Posterior cingulate gyrus (tissue), 11 donors: Measurements from ENCODE around the gene LTC4S.
A peak's percentile ranks its signal among the peaks of the same experiment; 100 is the strongest.
"Not testable (repeated sequence)": the region's sequence is repeated elsewhere in the genome, so short reads cannot be mapped to it uniquely, and the experiment has no call there.

ENCODE experiments used
- DNase-seq, 10 donors: peaks; one replicate each; pipeline versions ENCODE4 v3.0.0 to v3.0.0-alpha.2; 2020 to 2021; ENCODE audit warnings: mixed read lengths in 3 of 10
- intact Hi-C: fragments of 100-400 bp; cut with DNase I; formaldehyde crosslinking; loops from one replicate; pipeline ENCODE4 v1.15.1; 2023

LTC4S gene, protein sequence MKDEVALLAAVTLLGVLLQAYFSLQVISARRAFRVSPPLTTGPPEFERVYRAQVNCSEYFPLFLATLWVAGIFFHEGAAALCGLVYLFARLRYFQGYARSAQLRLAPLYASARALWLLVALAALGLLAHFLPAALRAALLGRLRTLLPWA

DNA sequence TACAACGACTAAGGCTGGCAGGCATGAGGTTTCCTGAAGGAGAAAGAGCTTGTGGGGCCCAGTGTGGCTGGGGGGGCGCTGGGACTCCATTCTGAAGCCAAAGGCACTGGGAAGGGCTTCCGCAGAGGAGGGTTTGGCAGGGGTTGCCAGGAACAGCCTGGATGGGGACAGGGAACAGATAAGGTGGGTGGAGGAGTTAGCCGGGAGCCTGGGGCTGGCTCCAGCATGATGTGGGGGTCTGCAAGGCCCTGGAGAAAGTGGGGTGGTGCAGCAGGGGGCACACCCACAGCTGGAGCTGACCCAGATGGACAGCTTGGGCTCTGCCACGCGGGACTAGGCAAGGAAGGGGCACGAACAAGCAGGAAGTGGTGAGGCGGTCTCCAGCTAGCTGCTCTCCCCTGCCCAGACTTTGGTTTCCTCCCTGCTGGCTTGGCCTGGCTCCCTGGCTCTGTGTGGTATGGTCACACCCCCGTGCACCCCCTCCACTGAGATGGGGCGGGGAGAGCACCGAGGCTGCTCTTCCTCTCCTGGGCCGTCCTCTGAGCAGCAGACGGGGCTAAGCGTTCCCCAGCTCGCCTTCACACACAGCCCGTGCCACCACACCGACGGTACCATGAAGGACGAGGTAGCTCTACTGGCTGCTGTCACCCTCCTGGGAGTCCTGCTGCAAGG lies at the start of gene LTC4S:
TSS of gene LTC4S (plus strand) at position 519 of the 672 bp plus-strand sequence. CDS start at position 614, 95 bp downstream.
- intact Hi-C loops = no loop called here
- DNase-seq = peak in 6 of 10 donors; percentile 48 to 86 (median 56)

DNA sequence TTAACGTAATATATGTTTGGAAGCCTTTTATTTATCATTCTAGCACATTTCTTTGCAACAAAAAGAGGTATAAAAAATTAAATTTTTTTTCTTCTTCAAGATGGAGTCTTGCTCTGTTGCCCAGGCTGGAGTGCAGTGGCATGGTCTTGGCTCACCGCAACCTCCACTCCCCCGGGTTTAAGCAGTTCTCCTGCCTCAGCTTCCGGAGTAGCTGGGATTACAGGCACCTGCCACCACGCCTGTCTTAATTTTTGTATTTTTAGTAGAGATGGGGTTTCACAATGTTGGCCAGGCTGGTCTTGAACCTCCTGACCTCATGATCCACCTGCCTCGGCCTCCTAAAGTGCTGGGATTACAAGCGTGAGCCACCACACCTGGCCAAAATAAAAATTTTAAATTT lies 49.7 kb upstream of the LTC4S start:
- intact Hi-C loops, DNase-seq: not testable (repeated sequence)

DNA sequence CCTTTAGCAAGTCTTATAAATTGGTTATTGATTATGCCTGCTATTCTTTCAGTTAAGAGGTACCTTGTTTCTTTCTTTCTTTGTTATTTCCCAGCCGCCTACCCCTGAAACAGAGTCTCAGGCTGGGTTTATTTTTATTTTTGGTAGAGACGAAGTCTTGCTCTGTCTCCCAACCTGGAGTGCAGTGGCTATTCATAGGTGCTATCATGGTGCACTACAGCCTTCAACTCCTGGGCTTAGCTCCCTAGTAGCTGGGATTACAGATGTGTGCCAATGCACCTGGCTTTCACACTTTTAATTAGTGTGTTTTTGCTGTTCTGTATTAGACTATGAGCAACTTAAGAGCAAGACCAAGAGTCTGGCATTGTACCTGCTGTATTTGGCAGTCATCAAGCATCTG lies 46.9 kb upstream of the LTC4S start:
- intact Hi-C loops = no loop called here
- no peak for DNase-seq

DNA sequence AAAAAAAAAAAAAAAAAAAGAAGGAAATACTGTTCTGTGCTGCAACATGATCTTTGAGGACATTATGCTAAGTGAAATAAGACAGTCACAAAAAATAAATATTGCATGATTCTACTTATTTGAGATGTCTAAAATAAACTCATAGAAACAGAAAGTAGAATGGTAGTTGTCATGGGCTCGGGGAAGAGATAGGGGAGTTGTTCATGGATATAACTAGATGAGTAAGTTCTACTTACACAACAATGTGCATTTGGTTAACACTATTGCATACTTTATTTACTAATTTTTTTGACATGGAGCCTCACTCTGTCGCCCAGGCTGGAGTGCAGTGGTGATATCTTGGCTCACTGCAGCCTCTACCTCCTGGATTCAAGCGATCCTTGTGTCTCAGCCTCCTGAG lies 46.0 kb upstream of the LTC4S start:
- intact Hi-C loops = no loop called here
- DNase-seq = no peak

DNA sequence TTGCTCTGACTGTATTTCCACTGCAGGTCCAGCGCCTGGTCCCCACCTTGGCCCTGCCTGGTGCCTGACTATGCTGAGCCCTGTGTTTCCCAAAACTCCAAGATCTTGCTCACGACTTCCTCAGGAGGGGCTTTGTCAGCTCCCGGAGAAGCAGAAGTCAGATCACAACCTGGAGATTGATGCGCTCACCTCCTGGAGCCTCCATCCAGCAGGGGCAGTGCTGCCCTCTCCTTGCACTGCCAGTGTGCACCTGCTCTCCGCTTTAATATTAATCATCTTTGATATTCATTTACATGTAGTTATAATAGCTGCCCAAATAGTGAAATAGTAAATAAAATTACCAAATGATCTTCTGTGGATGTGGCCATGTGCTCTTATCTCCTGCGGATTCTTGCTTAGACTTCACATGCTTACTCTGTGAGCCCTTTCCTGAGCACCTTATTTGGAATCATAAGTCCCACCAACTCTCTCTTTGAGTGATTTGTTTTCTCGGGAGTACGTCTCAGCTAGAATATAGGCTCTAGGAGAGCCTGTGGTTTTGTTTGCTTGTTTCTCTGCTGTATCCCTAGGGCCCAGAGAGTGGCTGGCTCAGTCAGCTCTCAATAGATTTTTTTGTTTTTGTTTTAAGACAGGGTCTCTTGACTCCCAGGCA lies 43.8 kb upstream of the LTC4S start:
- no peak for DNase-seq
- intact Hi-C loops = no loop called here

DNA sequence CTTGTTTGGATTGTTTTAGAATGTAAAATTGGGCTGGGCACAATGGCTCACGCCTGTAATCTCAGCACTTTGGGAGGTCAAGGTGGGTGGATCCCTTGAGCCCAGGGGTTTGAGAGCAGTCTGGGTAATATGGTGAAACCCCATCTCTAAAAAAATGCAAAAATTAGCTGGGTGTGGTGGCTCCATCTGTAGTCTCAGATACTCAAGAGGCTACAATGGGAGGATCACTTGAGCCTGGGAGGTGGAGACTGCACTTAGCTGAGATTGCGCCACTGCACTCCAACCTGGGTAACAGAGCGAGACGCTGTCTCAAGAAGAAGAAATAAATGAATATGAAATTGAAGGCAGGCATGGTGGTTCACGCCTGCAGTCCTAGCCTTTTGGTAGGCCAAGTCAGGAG lies 39.8 kb upstream of the LTC4S start:
- DNase-seq = peak in 1 of 10 donors; percentile 14
- intact Hi-C loops = no loop called here

DNA sequence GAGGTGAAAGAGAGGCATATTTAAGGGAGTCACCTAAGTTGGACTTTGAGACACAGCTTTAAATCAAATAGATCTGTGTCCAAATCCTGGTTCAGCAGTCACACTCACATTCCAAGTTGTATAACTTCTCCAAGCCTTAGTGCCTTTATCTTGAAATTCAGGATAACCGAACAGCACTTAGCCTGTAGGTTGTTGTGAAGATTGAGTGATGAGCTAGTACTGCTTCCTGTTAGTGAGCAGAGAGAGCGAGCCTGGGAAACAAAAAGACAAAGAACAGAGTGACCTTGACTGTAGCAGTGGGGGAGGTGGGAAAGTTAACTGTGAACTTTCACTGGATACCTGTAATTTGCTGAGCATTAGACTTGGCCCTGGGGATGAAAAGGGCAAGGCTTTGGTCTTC lies 38.8 kb upstream of the LTC4S start:
- intact Hi-C loops = no loop called here

DNA sequence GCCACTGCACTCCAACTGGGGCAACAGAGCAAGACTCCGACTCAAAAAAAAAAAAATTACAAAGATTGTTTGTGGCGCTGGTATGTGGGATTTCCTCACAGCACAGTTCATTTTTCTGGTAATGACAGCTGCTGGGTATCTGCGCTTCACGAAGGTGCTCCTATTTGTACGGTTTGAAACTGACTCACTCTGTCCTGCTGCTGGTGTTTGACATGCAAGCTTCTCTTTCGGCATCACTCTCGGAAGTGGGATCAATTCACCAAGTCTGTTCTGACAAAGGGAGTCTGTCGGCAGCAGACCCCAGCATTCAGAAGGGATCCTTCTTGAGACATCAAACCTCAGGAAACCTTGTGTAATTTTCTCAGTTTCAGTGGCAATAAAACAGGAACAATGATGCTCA lies 34.8 kb upstream of the LTC4S start:
- intact Hi-C loops = loop anchor here (1.0 kb wide), 1 partner anchor 32 kb away; no protein-coding TSS in a partner anchor

More for the DNA sequence above, 38.8 kb upstream of the LTC4S start:
- DNase-seq = no peak

DNA sequence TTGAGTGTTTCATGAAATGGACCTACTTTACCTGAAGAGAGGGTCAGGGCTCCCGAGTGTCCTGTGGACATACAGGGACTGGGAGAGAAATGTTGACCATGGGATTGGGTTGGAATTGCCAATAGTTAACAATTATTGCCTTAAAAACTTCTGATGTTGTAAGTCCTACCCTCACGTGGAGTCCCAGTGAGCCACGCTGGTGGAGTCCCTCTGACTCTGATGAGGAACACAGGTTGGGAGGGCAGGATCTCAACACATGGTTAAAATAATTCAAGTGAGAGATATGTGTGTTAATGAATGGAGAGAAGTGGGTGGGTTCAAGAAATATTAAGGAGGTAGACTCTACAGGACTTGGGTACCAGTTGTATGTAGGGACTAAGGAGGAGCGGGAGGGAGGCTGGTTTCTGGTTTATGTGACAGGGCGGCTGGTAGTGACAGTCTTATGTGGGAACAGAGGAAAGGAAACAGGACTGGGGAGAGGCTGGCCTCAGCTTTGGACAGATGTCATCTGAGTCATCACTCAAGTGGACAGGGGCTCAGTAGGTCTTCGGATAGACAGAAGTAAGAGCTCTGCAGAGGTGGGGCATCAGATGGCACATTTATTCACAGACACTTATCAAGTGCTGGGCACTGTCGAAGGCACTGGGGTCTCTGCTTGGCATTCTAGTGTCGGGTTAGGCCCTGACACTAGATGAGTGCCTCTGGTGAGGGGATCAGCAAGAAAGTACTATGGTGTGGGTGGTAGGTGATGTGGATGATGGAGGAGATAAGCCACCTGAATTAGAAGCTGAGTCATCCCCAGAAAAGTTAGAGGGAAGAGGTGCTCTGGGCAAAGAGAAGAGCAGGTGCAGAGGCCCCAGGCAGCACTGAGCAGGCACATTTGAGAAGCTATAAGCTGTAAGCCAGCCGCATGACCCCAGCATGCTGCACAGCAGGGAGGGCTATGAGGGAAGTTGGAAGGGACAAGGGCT lies 33.9 kb upstream of the LTC4S start:
- DNase-seq = peak in 2 of 10 donors; percentile 37 to 43
- intact Hi-C loops = loop anchor here (5.0 kb wide), 1 partner anchor 37 kb away; no protein-coding TSS in a partner anchor

More for the DNA sequence above, 34.8 kb upstream of the LTC4S start:
- no peak for DNase-seq

DNA sequence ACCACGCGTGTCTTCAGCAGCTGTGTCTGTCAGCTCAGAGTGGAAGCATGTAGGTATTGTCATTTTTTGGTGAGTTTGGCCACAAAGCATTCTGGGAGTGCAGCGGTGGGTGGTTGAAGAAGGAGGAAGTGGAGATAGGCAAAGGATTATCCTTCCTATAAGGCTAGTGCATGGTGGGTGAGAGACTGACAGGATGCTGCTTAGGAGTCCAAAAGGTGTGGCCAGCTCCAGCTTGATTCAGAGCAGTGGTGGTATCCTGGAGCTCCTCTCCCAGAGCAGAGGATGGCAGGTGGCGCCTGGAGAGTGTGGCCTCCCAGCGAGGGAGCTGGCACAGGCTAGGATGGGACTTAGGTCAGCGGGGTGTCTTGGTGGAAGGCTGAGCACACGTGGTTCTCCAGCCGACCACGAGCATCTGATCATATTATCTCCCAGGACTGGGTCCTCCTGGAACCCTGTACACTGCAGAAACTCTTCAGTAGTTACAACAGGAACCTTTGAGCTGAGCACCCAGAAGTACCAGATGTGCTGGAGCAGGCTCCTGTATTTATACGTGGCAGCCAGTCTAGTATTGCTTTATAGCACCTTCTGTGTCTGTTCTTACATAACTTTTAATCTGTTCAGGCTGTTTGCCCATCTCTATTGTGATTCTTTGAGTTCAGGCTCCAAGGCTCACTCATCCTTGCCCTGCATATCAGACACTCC lies 31.6 kb upstream of the LTC4S start:
- DNase-seq = peak in 1 of 10 donors; percentile 69
- intact Hi-C loops = loop anchor here (5.0 kb wide), 1 partner anchor 35 kb away; no protein-coding TSS in a partner anchor

DNA sequence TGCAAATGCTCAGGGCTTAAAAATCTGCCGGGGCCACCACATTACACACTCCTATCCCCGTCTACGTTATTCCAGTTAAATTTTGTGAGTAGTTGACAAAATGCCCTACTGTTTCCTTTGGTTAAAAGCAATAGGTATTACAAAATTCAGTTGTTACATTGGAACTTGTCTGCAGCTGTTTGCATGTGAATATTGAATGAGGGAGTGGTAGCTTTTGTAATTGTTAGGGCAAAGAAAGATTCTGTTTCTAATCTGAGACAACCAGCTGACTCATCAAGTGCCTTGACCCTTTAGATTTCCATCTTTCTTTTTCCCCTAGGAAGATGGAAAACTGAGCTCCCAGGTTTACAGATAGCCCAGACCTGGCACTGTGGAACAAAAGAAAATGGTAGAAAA lies 31.0 kb upstream of the LTC4S start:
- peak in 1 of 10 donors; percentile 6 for DNase-seq
- intact Hi-C loops = loop anchor here (5.0 kb wide), 1 partner anchor 35 kb away; no protein-coding TSS in a partner anchor

DNA sequence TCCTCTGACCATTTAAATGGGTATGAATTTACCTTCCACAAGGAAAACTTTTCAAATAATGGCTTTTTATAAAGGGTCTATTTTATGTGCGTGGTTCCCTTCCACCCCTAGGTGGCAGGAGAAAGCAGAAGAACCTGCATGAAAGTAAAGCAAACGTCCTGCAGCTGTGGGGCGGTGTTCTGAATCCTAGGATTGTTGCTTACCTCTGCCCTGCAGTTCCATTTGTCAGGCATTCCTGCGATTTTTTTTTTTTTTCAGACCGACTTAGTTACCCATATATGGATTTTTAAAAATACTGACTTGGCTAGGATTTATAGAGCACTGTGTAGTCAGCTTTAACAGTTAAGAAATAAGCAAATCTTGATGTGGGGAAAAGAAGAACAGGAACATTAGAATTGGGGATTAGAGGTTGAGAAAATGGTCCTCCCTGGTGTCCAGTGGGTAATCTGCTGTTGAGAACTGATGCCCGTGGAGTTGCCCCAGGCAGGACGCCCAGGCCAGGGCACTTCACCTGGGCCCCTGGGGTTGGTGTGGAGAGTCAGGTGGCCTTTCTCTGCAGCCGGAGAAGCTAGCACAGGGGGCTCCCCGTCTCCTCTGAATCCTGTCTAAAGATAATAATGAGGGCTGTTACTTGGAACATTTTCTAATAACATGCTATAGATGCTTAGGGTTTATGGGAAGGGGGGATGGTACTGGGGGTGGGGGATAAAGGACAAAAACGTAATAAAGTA lies 30.4 kb upstream of the LTC4S start:
- intact Hi-C loops = loop anchor here (5.0 kb wide), 1 partner anchor 34 kb away; no protein-coding TSS in a partner anchor
- DNase-seq = peak in 7 of 10 donors; percentile 53 to 91 (median 60)

DNA sequence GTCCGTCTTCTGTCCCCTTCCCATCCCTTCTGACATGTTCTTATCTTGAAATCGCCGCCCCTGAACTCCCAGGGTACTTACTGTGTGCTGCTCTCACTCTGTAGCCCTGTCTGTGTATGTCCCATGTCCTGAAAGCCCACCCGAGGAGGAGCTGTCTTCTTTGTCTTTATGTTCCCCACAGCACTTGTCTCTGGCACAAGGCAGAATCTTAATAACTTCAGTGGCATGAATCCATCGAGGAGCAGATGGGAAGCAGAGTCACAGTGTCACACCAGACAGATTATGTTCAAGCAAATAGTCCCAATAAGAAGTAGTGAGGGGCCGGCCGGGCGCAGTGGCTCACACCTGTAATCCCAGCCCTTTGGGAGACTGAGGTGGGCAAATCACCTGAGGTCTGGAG lies 29.7 kb upstream of the LTC4S start:
- intact Hi-C loops = loop anchor here (5.0 kb wide), 1 partner anchor 33 kb away; no protein-coding TSS in a partner anchor
- peak in 2 of 10 donors; percentile 30 to 49 for DNase-seq

DNA sequence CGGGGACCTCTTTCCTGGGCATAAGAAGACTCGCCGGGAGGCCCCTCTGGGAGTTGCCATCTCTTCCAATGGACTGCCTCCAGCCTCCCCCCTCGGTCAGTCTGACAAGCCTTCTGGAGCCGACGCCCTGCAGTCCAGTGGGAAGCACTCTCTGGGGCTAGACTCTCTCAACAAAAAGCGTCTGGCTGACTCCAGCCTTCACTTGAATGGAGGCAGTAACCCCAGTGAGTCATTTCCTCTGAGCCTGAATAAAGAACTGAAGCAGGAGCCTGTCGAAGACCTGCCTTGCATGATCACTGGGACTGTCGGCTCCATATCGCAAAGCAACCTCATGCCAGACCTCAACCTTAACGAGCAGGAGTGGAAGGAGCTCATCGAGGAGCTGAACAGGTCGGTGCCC lies 28.4 kb upstream of the LTC4S start:
- DNase-seq = peak in 2 of 10 donors; percentile 52 to 84
- intact Hi-C loops = no loop called here

DNA sequence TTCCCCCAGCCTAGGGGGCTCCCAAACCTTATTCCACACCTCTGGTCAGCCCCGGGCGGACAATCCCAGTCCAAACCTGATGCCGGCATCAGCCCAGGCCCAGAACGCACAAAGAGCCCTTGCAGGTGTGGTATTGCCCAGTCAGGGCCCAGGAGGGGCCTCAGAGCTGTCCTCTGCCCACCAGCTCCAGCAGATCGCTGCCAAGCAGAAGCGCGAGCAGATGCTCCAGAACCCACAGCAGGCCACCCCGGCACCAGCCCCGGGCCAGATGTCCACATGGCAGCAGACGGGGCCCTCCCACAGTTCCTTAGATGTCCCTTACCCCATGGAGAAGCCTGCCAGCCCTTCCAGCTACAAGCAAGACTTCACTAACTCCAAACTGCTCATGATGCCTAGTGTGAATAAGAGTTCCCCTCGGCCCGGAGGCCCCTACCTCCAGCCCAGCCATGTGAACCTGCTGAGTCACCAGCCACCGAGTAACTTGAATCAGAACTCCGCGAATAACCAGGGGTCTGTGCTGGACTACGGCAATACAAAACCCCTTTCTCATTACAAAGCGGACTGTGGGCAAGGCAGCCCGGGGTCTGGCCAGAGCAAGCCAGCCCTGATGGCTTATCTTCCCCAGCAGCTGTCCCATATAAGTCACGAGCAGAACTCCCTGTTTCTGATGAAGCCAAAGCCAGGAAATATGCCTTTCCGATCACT lies 27.6 kb upstream of the LTC4S start:
- peak in 4 of 10 donors; percentile 16 to 89 (median 62) for DNase-seq
- intact Hi-C loops = no loop called here

DNA sequence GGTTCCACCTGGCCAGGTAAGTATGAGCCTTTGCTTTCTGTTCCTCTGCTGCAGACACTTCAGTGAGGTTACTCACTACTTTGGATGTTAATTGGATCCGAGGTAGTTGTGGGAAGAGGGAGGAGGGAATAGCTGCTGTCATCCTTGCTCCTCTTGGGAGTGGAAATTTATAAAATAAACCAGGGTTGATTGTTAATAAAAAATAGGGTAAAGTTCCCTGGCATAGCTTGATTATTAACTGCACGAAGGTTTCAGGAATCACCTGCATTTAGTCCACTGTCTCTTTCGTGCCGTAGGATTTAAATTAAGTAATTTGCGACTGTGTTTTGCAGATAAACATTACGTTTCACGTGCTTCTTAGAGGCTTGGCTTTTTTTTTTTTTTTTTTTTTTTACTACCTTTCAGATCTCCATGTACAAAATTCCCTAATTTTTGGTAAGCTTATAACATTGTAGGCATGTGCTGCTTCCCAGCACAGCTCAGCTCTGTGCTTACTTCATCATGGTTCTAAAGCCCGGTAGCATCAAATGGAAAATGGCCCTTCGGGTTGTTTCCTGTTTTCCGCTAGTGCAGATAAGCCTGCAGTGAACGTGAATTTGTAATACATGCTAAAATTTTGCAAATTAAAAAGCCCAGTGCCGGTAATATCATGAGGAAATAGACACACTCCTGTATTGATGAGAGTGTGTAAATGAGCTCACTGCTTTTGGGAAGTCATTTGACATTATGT lies 26.9 kb upstream of the LTC4S start:
- DNase-seq = peak in 1 of 10 donors; percentile 3
- intact Hi-C loops = no loop called here

DNA sequence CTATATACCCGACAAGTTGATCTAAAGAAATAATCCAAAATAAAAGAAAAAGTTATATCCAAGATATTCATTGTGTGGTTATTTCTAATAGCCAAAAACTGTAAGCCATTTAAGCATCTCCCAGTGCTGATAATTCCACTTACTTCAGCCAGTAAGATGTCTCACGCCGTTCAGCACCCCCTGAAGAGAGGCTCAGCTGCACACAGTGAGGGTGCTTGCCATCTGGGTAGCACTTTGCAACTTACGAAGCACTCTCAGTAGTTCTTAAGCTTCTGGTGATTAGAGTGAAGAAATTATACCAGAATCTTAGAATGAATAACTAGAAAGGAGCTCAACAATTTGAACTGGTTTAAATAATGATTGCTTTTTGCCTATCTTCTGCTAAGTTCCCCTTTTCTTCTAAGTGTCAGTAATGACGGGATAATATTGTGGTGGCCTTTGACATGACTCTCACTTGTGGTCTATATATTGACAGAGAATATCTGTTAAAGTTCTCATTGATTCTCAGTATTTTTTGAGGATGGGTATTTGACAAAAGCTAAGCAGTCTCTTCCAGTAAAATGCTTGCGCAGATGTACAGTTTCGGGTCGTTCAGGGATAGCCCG lies 26.2 kb upstream of the LTC4S start:
- intact Hi-C loops = no loop called here
- peak in 1 of 10 donors; percentile 54 for DNase-seq
